Epithelial cell of esophagus (primary cell): ENCODE measurements around the gene RAD51D.
"Not testable (repeated sequence)": the region's sequence is repeated elsewhere in the genome, so short reads cannot be mapped to it uniquely, and the experiment has no call there.

ENCODE experiments used
- DNase-seq: peaks from one replicate; pipeline ENCODE4 v3.0.0; 2010; ENCODE audit warnings: low read depth
- H3K4me3 ChIP-seq: 2 replicates; pipeline ENCODE4 v1.5.1; 2011; ENCODE audit warnings: mild to moderate bottlenecking, low read length, control low read depth
- TF ChIP-seq, protein P1 (sequence below): IDR thresholded peaks from 2 replicates; pipeline ENCODE4 v1.5.1; 2011; ENCODE audit warnings: low read depth, mild to moderate bottlenecking, low read length, control low read depth, inconsistent platforms; ENCODE audit not compliant: insufficient read depth; ENCODE audit errors: missing control alignments

Gene RAD51D

DNA sequence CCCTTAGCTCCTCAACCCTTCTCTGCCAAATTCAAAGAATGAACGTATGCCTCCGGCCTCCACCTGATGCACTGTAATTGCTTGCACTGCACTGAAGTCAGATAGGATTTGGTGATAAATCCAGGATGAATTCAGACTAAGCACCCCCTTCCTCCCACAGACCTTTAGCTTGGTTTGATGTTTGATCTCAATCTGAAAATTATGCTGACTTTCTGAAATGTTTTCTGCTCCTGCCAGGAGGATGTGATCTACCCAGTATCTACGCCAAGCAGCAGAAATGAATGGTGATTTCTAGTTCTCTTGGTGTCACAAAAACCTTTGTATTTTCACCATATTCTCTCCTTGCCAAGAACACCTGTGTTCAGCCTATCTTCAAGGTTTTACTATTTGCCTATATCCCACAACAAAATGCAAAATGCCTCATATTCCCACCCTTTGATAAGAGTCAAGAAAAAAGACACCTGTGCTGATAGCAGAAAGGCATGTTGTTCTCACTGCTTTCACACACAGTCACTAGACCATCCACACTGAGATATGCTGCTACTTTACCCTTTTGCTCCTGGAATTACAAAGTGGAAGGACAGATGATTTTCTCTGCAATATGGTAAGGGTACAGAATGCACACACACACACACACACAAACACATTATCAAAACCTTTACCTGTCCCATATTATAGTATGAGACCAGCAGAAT, 70.8 kb downstream of the RAD51D start:
- TF ChIP-seq, protein P1, sequence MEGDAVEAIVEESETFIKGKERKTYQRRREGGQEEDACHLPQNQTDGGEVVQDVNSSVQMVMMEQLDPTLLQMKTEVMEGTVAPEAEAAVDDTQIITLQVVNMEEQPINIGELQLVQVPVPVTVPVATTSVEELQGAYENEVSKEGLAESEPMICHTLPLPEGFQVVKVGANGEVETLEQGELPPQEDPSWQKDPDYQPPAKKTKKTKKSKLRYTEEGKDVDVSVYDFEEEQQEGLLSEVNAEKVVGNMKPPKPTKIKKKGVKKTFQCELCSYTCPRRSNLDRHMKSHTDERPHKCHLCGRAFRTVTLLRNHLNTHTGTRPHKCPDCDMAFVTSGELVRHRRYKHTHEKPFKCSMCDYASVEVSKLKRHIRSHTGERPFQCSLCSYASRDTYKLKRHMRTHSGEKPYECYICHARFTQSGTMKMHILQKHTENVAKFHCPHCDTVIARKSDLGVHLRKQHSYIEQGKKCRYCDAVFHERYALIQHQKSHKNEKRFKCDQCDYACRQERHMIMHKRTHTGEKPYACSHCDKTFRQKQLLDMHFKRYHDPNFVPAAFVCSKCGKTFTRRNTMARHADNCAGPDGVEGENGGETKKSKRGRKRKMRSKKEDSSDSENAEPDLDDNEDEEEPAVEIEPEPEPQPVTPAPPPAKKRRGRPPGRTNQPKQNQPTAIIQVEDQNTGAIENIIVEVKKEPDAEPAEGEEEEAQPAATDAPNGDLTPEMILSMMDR, result no peak
- no peak for DNase-seq
- H3K4me3 ChIP-seq, result no peak overlapping the region

GRCh38 chr17:35046740-35047283, 72.8 kb downstream of the RAD51D start:
- H3K4me3 ChIP-seq, result no peak overlapping the region
- DNase-seq, result peak; percentile 69
- TF ChIP-seq, protein P1, result no peak

- TF ChIP-seq, protein P1, result no peak
- no peak for DNase-seq
- no peak overlapping the region for H3K4me3 ChIP-seq
These were observed 73.4 kb downstream of the RAD51D start for GRCh38 chr17:35046245-35046644.

- H3K4me3 ChIP-seq, result not testable (repeated sequence)
These were observed 74.1 kb downstream of the RAD51D start for GRCh38 chr17:35045458-35045979.

GRCh38 chr17:35044181-35044580, 75.5 kb downstream of the RAD51D start:
- no peak overlapping the region for H3K4me3 ChIP-seq
- DNase-seq, result no peak
- TF ChIP-seq, protein P1, result no peak

More at GRCh38 chr17:35045458-35045979, 74.1 kb downstream of the RAD51D start:
- not testable (repeated sequence) for DNase-seq
